HS-27A (cell line): ENCODE results near the gene FES.
"Not testable (repeated sequence)": the region's sequence is repeated elsewhere in the genome, so short reads cannot be mapped to it uniquely, and the experiment has no call there.

Experiments
- DNase-seq: peaks from one replicate; pipeline ENCODE4 v3.0.0-alpha.2; 2012; ENCODE audit warnings: low read depth, missing footprints

FES gene

GRCh38 chr15:90909976-90910375 lies 25.7 kb downstream of the FES start:
- DNase-seq = no peak

- DNase-seq = no peak
Observed at GRCh38 chr15:90910441-90911301, 26.4 kb downstream of the FES start.

DNA sequence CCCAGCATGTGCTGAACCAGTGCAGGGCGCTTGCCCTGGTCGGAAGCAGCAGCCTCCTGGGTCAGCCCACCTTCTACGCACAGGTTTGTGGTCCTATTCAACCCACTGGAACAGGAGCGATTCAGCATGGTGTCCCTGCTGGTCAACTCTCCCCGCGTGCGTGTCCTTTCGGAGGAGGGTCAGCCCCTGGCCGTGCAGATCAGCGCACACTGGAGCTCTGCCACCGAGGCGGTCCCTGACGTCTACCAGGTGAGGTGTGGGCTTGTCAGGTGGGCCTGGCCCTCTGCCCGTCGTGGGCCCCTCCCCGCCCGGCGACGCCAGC lies 27.0 kb downstream of the FES start:
- DNase-seq = no peak

DNA sequence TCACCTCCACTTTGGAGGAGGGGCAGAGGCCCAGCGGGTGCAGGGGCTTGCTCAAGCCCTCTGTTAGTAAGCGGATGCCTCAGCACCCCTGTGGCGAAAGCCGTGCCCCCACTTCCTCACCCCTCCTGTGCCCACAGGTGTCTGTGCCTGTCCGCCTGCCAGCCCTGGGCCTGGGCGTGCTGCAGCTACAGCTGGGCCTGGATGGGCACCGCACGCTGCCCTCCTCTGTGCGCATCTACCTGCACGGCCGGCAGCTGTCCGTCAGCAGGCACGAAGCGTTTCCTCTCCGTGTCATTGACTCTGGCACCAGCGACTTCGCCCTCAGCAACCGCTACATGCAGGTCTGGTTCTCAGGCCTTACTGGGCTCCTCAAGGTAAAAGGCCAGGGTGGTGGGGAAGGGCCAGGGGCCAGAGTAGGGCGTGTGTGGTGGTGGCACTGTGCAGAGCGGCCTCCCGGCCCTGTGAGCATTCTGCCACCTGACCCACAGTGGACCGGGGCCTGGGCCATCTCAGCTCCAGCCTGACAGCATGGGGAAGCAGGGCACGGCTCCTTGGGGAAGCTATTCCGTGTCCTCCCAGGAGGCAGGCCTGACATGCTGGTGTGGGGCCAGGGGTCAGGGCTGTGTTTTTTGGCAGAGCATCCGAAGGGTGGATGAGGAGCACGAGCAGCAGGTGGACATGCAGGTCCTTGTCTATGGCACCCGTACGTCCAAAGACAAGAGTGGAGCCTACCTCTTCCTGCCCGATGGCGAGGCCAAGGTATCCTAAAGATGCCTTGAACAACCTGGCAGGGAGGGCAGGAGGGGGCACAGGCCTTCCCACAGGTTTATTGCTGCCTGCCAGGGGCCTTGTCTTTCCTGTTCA lies 27.8 kb downstream of the FES start:
- no peak for DNase-seq

DNA sequence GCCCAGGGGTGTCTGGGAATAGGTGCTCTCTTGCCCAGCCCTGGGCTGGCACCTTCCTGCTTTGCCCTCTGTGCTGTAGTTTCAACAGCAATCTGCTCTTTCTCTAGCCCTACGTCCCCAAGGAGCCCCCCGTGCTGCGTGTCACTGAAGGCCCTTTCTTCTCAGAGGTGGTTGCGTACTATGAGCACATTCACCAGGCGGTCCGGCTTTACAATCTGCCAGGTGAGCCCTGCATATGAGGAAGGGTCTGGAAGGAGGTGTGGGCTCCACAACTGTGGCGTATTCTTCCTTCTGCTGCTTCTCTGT lies 28.4 kb downstream of the FES start:
- DNase-seq = no peak

GRCh38 chr15:90913398-90913944 lies 29.2 kb downstream of the FES start:
- DNase-seq = no peak

- DNase-seq = no peak
Observed at GRCh38 chr15:90914305-90915080, 30.2 kb downstream of the FES start.

DNA sequence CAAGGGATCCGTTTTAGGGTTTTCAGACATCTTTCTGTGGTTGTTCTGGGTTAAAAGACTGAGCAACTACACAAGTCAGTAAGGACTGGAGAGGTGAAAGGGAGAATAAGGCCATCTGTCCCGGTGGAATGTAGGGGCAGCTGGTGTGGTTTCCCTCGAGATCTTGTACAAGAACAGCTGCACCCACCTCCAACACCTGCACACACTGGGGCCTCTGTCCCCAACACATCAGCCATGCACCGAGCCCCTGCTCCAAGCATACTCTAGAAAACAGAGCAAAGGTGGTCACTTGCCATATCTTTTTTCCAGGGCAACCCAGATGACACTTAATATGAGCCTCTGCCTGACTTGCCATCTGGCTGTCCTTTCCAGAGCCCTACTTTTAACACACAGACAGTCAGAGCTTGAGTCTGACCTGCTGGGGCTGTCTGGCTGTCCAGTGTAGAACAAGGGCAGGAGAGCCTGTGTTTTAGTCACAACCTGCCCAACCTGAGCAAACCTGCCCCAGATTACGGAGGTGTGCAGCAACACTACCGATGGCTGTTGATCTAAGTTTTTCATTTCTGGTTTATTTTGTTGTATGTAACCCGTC lies 31.0 kb downstream of the FES start:
- no peak for DNase-seq

DNA sequence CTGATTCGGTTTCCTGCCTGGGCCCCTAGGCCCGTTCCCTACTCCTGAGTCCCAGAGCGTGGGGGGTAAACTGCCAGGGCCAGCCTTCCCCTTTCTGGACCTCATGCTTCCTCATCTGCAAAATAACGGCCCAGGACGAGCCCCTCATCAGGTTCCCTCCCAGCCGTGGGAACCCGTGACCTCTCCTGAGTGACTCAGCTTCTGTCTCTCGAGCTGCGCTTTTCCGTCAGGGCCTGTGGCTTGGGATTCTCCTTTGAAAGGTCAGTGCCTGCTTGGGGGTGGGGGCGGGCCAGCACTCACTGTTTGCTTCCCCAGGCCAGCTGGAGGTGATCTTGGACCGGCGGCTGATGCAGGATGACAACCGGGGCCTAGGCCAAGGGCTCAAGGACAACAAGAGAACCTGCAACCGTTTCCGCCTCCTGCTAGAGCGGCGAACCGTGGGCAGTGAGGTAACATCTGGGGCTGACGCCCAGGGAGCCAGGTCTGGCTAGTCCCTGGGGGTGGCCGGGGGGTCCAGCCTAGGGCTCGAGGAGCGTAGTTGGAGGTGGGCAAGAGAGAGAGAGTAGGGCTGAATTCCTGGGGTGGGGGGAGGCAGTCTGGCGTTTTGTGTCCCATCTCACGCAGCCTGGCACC lies 31.6 kb downstream of the FES start:
- no peak for DNase-seq

DNA sequence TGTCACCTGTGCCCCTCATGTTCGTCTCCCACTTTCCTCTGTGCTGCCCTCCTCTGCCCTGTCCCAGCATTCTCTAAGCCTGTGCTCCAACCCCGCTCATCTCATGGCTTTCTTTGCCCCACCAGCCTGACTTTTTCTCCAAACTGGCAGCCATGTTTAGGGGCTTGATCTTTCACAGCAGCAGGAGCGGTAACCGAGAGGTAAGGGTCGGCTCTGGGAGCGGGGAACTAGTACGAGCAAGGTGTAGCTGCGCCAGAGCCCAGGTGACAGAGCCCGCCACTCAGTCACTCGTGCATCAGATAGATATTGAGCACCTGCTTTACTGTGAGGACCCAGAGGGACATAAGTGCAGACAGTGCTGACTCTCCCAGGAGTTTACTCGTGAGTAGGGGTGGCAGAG lies 32.2 kb downstream of the FES start:
- no peak for DNase-seq

DNA sequence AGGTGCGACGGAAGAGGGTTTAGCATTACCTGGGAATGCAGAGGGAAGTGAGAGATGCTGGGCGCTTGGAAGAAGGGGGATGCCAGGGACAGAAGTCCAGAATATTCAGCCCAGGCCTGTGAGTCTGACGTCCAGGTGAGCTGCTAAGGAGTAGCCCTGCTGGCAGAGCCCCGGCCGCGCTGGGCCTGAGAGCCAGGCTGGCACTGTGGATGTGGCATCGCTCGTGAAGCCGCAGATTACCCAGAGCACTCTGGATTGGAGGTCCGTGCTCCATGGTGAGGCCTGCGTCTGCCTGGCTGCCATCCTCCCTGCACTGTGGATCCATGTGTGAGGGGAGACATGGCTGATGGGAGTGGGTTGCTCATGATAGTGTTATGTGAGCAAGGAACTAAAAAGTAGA lies 33.3 kb downstream of the FES start:
- DNase-seq = no peak

DNA sequence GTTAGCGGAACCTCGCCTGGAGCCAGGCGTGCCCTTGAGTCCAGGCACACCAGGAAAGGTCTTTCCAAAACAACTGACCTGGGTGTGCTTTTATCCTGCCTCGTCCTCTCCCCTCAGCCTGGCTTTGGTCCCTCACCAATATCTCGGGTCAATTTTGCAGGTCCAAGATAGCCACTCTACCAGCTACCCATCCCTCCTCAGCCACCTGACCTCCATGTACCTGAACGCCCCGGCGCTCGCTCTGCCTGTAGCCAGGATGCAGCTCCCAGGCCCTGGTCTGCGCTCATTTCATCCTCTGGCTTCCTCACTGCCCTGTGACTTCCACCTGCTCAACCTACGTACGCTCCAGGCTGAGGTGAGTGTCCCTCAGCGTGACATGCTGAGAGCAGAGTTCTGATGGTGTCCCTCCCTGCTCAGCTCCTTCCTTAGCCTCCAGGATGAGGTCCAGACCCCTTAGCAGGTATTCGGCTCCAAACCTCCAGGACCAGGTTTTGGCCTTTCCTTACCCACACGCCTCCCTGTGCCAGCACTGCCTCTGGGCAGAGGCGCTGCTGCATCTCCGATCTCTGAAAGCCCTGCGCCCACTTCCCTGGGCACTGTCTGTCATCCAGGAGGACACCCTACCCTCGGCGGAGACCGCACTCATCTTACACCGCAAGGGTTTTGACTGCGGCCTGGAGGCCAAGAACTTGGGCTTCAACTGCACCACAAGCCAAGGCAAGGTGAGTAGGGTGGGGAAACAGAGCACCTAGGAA lies 33.9 kb downstream of the FES start:
- DNase-seq = no peak

GRCh38 chr15:90918835-90919234 lies 34.5 kb downstream of the FES start:
- DNase-seq = no peak

- DNase-seq = no peak
Observed at GRCh38 chr15:90921887-90922286, 37.6 kb downstream of the FES start.

GRCh38 chr15:90922712-90923322 lies 38.5 kb downstream of the FES start:
- DNase-seq = not testable (repeated sequence)

- DNase-seq = no peak
Observed at GRCh38 chr15:90924375-90924774, 40.1 kb downstream of the FES start.

GRCh38 chr15:90926766-90927165 lies 42.5 kb downstream of the FES start:
- not testable (repeated sequence) for DNase-seq

DNA sequence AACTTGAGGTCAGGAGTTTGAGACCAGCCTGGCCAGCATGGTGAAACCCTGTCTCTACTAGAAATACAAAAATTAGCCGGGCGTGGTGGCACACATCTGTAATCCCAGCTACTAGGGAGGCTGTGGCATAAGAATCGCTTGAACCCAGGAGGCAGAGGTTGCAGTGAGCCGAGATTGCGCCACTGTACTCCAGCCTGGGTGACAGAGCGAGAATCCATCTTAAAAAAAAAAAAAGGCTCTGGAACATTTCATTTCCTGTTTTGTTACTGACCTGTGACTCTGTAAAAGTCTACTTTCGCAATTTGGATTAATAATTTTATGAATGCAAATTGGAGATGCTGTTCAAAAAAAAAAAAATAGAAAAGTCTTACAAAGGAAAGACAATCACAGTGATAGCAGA lies 43.8 kb downstream of the FES start:
- not testable (repeated sequence) for DNase-seq

- DNase-seq = no peak
Observed at GRCh38 chr15:90929246-90930019, 45.1 kb downstream of the FES start.
